Esophagus mucosa (tissue), 1 donor: Measurements from ENCODE around the gene ATG2B. TPM values are rescaled to one million over a fixed set of nuclear protein-coding genes. Genes with fewer than 3 reads are reported as not detected.
A peak's percentile ranks its signal among the peaks of the same experiment; 100 is the strongest.

Experiments used
- ATAC-seq: fragments of 200-7000 bp; cut with Tn5 transposase; one replicate; pipeline ENCODE4 v1.9.1; 2020
- total RNA-seq: library from RNA; stranded (reverse); gene quantifications from one replicate; pipeline ENCODE4 v1.2.4, GENCODE V29; 2023
- donor health status: DM: yes; HTN: yes; CAD: no.

The ATG2B gene
- total RNA-seq: 13.8 TPM

GRCh38 chr14:96362965-96363750 is at the start of gene ATG2B, which contains the start of gene GSKIP:
Gene ATG2B (minus strand): TSS chr14:96363341. CDS start chr14:96362976, 365 bp downstream.
Gene GSKIP (plus strand): TSS chr14:96363526. CDS start chr14:96382248, 18,722 bp downstream.
- peak; percentile 96 for ATAC-seq

GRCh38 chr14:96410119-96410518 is 47.0 kb upstream of the ATG2B start:
- ATAC-seq: no peak

GRCh38 chr14:96409701-96410100 is 46.6 kb upstream of the ATG2B start:
- no peak for ATAC-seq

- ATAC-seq: no peak
These were observed 45.5 kb upstream of the ATG2B start for GRCh38 chr14:96408608-96409007.

GRCh38 chr14:96407935-96408570 is 44.9 kb upstream of the ATG2B start:
- no peak for ATAC-seq

GRCh38 chr14:96405677-96406076 is 42.5 kb upstream of the ATG2B start:
- ATAC-seq: no peak

- no peak for ATAC-seq
These were observed 40.3 kb upstream of the ATG2B start for GRCh38 chr14:96403409-96403808.

- ATAC-seq: no peak
These were observed 37.4 kb upstream of the ATG2B start for GRCh38 chr14:96400495-96400894.

- ATAC-seq: no peak
These were observed 36.3 kb upstream of the ATG2B start for GRCh38 chr14:96399405-96399804.

- no peak for ATAC-seq
These were observed 35.8 kb upstream of the ATG2B start for GRCh38 chr14:96398921-96399320.

GRCh38 chr14:96398432-96398831 is 35.3 kb upstream of the ATG2B start:
- ATAC-seq: no peak

GRCh38 chr14:96394047-96394815 is 31.1 kb upstream of the ATG2B start:
- ATAC-seq: no peak

GRCh38 chr14:96393071-96393691 is 30.0 kb upstream of the ATG2B start:
- no peak for ATAC-seq

GRCh38 chr14:96391293-96392118 is 28.4 kb upstream of the ATG2B start:
- peak; percentile 99 for ATAC-seq

- no peak for ATAC-seq
These were observed 27.8 kb upstream of the ATG2B start for GRCh38 chr14:96390965-96391292.

GRCh38 chr14:96385385-96385784 is 22.2 kb upstream of the ATG2B start:
- no peak for ATAC-seq

- no peak for ATAC-seq
These were observed 21.6 kb upstream of the ATG2B start for GRCh38 chr14:96384740-96385139.

GRCh38 chr14:96384053-96384452 is 20.9 kb upstream of the ATG2B start:
- ATAC-seq: no peak

GRCh38 chr14:96383445-96383844 is 20.3 kb upstream of the ATG2B start:
- ATAC-seq: no peak

GRCh38 chr14:96380735-96381134 is 17.6 kb upstream of the ATG2B start:
- no peak for ATAC-seq

- ATAC-seq: peak; percentile 67
These were observed 13.0 kb upstream of the ATG2B start for GRCh38 chr14:96376093-96376492.

- no peak for ATAC-seq
These were observed 10.4 kb upstream of the ATG2B start for GRCh38 chr14:96373538-96373937.
